ENCODE data around the gene RPS3. TPM values are rescaled to one million over a fixed set of nuclear protein-coding genes. Genes with fewer than 3 reads are reported as not detected.
A peak's percentile ranks its signal among the peaks of the same experiment; 100 is the strongest.
"Not testable (repeated sequence)": the region's sequence is repeated elsewhere in the genome, so short reads cannot be mapped to it uniquely, and the experiment has no call there.

RPS3 gene
- total RNA-seq, result 6,603 TPM

DNA sequence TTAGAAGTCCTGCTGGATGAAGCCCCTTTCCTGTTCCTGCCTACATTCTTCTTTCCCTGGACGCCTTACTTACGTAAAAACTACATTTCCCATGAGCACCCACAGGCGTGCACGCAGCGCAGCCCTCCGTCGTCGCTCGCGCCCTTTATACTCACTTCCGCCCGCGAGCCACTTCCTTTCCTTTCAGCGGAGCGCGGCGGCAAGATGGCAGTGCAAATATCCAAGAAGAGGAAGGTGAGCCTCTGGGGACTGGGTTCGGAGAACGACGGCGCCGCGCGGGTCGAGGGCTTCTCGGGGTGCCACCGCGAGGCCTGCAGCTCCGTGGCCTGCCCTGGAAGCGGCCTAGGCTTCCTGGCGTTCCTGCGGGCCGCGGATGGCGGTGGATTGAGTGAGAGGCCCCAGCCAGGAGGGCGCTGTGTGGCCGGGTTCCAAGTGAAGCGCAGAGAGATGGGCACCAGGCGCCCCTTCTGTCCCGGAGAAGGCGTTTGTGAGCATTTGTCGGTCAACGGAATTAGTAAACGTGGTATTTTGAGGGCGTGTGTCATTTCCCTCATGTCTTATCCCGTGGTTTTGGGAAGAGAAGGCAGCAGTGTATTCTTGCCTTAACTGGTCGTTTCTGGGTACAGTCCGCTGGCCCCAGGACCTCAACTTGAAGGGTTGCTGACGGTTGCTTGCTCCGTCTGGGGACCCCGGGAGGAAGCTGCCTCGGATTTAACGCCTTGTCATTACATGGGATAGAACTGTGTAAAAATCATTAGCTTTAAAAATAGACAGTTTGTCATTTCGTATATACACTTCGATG is at the start of gene RPS3:
TSS of gene RPS3 (plus strand) at position 175 of the 802 bp plus-strand sequence. CDS start at position 205, 30 bp downstream.
- peak; percentile 76 to 95 (median 89) for DNase-seq (ENCODE audit: low read depth in 2 of 3, low spot score in 2 of 3)

DNA sequence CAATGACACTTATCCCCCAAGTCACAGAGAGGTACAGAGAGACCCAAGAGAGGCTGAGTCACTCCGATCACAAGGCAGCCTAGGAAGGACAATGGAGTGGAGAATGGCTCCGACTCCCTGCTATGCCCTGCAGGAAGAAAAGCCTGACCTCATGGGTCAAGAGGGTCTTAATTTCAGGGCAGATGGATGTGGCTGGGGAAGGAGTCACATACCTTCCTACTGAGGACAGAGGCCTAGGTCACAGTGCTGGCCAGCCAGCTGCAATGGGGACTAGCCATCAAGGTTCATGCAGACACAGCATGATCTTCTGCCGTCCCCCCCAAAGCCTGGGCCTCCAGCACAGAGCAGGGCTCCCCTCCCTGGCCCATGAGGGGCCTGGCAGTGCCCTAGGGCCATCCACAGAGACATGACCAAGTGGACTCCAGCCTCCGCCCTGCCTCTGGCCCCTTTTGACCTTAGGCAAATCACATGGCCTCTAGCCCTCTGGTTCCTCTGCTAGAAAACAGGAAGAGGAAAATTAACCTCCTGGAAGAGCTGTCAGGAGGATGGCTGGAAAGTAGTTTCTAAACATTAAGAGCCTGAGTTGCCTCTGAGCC is 49.7 kb upstream of the RPS3 start:
- DNase-seq (ENCODE audit: low read depth in 2 of 3, low spot score in 2 of 3), result no peak

DNA sequence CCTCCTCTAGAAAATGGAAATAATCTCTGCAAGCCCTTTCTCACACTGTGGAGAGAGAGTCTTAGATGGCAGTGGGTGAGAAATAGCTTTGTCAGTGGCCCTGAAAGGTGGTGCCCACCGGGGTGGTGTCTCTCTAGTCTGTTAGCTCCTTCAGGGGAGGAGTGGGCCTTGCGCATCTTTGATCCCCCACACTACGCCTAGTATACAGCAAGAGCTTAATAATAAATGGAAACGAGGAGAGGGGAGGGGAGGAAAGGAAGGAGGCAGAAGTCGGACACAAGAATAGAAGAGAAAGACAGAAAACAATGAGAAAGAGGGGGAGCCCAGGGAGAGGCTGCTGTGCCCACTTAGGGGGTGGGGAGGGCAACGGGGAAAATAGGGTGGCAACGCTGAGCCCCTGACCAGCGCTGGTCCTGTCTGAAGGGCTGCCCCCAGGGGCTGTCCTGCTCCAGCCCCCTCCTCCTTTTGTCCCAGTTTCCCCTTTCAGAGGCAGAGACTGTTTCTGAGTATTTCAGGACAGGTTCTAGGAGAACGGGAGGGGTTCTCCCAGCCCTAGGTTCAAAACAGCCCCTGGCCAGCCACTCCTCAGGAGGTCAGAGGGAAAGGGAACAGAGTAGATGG is 49.1 kb upstream of the RPS3 start:
- DNase-seq (ENCODE audit: low read depth in 2 of 3, low spot score in 2 of 3), result no peak

DNA sequence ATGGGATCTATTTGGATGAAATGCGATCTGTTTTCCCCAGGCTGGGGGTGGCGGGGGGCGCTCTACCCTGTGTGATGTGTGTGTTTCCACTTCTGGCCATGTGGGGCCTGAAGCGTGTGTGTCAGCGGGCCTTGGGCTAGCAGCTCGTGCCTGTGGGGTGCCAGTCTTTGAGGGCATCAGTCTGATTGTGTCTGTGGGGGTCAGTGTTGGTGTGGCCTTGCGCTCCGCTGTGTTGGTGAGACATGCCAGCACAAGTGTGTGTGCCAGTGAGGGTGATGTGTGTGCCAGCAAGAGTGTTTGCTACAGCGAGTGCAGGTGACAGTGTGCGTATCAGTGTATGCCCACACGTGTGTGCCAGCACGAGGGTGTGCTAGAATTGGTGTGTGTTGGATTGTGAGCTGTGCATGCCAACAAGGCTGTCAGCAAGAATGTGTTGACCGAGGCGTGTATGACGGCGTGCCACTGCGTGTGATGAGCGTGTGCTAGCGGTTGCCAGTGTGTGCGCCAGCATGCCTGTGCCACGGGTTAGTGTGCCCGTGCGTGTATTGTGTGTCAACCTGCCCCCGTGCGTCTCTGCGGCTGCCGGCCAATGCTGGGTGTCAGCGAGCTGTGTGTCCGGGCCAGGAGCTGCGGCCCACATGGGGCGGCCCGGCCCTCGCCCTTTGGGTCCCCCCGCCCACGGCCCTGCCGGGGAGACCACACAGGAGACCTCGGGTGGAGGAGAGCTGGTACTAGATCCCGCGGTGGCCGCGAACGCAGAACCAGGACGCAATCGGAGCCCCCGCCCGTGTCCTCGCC is 48.4 kb upstream of the RPS3 start:
- DNase-seq (ENCODE audit: low read depth in 2 of 3, low spot score in 2 of 3), result peak in 2 of 3 donors; percentile 49 to 69

DNA sequence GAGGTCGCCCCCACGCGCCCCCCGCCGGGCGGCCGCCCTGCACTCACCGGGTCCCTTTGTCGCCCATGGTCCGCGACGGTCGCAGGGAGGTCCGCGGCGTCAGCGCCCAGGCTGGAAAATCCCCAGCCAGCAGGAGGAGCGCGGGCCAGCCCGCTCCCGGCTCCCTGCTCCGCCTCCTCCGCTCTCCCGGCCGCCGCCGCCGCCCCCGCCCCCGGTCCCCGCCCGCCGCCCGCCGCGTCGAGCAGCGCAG is 47.9 kb upstream of the RPS3 start, which contains the start of gene ARRB1:
TSS of gene ARRB1 (minus strand) at position 121 of the 250 bp plus-strand sequence. CDS start at position 67, 54 bp downstream.
- no peak for DNase-seq (ENCODE audit: low read depth in 2 of 3, low spot score in 2 of 3)

DNA sequence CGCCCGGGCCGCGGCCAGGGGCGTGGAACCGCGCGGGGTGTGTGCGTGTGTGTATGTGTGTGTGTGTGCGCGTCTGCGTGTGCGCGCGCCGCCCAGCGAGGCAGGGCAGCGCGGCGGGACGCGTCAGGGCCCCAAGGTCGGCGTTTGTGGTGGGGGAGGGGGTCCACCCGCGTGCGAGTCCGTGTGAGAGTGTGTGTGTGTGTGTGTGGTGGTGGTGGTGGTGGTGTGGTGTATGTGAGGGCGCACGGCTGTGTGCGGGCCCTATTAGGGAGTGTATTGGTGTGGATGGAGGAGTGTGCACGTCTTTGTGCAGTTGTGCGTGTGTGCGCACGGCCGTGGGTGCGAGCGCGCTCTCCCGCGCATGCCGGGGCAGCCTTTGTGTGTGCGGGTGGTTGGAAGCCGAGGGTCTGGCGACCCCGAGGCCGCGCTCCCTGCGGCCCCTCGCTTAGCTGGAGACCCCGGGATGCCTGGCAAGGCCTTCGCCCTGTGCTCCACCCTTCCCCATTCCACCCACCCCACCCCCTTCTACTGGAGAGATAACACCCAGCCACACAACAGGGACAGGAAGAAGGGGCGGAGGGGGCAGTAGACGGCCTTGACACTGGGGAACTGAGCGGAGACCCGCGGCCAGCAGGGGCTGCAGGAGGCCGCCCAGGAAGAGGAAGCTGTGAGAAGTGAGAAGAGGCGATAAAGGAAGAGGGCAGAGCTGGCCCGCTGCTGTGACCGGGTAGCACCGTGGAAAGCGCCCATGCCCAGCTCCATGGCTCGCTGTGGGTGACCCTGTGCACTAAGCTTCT is 47.3 kb upstream of the RPS3 start:
- DNase-seq (ENCODE audit: low read depth in 2 of 3, low spot score in 2 of 3), result peak; percentile 49 to 80 (median 80)

DNA sequence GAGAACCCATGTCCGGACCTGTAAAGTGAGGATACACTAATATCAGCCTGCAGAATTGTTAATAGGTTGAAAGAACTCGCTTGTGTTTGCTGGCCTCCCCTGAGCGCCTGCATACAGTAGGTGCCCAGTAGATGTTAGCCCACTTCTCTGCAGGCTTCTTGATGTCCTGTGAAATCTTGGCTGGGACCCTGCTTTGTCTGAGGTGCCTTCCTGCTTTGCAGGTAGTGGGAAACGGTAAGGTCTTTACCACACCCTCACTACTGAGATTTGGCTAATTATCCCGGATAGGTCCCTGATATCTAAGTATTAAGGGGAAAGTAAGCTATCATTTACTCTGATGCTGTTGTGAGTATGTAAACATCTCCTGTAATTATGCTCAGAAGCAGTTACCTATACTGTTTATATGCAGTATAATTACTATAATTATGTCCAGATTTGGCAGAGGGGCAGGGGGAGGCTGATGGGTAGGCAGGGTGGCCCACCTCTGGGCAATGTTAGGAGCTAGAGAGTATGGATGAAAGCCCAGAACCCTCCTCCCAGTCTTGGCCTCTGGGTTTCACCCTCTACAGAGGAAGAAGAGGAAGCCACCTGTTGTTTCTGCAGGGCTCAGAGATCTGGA is 46.6 kb upstream of the RPS3 start:
- DNase-seq (ENCODE audit: low read depth in 2 of 3, low spot score in 2 of 3), result no peak

DNA sequence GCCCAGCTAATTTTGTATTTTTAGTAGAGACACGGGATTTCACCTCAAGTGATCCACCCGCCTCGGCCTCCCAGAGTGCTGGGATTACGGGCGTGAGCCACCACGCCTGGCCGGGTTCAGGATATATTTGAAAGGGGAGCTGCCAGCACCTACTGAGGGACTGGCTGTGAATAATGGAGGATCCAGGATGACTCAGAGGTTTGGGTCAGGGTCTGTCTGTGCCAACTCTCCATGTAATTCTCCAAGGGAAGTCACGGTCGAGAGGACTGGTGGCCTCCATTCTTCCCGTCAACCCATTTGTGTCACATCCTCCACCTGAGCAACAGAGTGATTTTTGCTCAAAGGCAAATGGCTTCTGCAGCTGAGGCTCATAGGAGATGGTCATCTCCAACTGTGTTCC is 44.3 kb upstream of the RPS3 start:
- DNase-seq (ENCODE audit: low read depth in 2 of 3, low spot score in 2 of 3), result no peak

DNA sequence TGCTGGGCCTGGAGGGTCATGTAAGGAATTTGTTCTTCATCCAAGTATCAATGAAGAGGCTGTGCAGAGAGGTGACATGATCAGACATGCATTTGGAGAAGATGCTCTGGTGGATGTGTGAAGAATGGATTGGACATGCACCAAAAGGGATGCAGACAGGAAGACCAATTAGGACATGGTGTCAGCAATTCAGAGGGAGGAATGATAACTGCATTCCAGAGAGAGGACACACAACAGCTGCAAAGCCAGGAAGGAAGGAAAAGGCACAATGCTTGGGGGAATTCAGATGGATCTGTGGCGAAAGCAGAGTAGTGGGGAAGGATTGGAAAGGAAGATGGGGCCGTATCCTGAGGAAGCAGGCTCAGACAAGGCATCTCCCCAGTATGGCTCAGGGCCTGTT is 42.7 kb upstream of the RPS3 start:
- DNase-seq (ENCODE audit: low read depth in 2 of 3, low spot score in 2 of 3), result no peak

DNA sequence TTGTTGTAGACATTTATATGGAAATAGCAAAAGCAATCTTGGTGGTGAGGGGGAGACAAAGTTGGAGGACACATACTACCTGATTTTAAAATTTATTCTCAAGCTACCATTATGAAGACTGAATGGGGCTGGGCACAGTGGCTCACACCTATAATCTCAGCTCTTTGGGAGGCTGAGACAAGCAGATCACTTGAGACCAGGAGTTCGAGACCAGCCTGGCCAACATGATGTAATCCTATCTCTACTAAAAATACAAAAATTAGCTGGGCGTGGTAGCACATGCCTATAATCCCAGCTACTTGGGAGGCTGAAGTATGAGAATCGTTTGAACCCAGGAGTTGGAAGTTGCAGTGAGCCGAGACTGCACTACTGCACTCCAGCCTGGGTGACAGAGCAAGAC is 37.0 kb upstream of the RPS3 start:
- DNase-seq (ENCODE audit: low read depth in 2 of 3, low spot score in 2 of 3), result not testable (repeated sequence)

DNA sequence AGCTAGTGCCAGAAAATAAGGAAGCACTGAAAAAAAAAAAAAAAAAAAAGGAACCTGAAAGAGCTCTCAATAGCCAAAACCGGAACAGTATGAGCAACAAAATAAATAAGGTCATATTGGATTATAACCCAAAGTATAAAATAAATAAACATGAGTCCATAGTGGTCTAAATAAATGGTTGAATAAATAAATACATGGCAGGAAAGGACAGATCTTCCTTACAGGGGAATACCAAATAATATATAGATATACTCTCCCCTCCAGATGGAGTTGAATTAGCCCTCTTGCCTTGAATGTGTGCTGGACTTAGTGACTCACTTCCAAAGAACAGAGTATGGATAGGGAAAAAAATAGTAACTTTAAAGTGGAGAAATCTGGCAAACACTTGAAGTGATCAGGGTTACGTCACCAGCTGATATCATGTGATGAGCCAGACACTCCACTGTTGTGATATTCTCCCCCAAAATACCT is 33.6 kb upstream of the RPS3 start:
- DNase-seq (ENCODE audit: low read depth in 2 of 3, low spot score in 2 of 3), result peak in 2 of 3 donors; percentile 37 to 61

DNA sequence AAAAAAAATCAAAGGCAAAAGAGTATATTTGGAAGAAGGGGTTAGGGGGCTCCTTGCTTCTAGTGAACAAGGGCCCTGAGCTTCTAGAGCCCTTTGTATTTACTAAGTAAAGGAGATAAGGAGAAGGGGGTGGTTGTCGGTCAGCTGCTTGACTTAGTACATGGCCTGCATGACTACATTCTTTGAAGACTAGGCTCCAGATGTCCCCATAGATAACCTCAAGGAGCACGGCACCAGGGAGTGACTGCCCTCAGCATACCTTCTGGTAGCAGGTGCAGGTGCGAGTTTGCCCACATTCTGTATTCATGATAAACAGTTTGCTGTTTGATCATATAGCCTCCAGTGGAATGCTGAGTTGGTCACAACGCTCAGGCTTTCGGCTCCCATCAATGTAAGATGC is 32.5 kb upstream of the RPS3 start:
- DNase-seq (ENCODE audit: low read depth in 2 of 3, low spot score in 2 of 3), result not testable (repeated sequence)

DNA sequence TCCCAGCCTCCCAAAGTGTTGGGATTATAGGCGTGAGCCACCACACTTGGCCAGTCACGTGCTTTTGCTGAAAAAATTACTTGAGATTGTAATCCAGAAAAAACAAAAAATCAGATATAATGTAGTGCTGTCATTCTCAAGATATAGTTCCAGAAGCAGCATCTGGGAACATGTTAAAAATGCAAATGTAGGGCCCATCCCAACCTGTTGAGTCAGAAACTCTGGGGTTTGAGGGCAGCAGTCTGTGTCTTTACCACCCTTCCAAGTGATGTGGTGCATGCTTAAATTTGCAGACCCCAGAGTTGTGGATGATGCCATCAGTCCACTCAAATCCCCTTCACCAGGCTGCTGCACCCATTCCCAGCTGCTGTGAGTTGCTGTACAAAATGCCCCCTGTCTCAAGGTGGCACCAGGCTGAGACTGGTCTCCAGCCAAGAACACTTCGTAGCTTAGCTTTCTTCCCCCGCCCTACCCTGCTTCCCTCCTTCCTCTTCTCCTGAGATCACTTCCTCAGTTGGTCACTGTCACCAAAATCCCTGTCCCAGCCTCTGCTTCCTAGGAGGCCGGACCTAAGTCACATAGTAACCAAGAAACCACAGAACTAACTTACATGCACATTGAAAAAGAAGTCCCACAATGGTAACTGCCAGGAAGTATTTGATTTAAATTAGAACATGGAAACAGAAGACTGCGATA is 29.6 kb upstream of the RPS3 start:
- DNase-seq (ENCODE audit: low read depth in 2 of 3, low spot score in 2 of 3), result peak in 2 of 3 donors; percentile 78 to 89

DNA sequence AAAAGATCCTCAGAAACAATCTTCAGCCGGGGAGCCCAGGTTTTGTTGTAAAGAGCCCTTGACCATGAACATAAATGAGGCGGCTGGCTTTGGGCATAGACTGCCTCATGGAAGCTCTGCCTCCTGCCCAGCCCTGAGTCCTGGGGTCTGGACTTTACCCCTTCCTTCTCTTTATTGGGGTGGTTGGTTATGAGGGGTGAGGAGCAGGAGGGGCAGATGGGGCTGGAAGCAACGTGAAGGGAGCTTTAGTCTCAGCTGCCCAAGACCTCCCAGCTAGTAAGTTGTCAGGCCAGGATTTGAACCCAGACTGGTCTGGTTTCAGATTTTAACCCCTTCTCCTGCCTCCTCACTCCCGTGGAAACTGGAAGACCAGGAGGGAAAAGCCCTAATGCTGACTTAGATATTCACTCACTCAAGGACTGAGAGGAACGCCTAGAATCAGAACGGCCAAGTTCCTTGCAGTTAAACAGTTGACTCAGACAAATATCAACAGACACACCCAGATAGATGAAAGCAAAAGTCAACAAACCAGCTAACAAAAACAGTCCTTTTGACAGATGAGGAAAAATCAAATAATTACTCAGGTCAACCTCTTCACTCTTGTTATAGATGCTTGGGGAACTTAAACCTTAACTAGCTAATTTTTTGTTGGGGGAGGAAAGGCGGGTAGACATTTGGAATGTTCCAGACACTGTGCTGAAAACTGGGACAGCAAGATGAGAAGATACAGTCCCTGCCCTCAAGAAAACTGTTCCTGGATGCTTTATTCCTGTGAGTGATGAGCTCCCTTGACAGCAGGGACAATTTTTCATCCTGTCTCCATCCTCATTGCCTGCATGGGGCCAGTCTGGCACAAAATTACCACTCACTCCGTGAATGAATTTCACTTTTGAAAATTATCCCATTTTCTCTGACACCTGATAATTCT is 27.1 kb upstream of the RPS3 start:
- DNase-seq (ENCODE audit: low read depth in 2 of 3, low spot score in 2 of 3), result no peak

DNA sequence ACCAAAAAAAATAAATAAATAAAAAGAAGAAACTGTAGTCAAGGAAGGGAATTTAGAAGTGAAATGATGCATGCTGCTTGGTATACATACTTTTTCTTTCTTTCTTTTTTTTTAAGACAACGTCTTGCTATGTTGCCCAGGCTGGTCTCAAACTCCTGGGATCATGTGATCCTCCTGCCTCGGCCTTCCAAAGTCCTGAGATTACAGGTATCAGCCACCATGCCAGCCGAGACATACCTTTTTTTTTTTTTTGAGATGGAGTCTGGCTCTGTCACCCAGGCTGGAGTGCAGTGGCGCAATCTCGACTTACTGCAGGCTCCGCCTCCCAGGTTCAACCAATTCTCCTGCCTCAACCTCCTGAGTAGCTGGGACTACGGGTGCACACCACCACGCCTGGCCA is 26.1 kb upstream of the RPS3 start:
- no peak for DNase-seq (ENCODE audit: low read depth in 2 of 3, low spot score in 2 of 3)

DNA sequence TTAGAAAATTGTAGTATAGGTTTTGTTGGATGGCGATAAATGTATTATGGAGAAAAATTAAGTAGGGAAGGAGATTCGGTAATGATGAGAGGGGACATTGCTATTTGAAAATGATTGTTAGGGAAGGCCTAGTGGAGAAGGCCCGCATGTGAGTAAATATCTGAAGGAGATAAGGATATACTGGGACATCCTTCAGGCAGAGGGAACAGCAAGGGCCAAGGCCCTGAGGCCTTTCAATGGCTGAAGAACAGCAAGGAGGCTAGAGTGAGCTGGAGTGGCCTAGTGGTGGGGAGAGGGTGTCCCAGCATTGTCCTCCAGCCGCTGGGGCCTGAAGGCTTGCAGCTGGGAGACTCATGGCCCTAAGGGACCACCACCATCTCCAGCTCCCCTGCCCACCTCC is 24.7 kb upstream of the RPS3 start:
- no peak for DNase-seq (ENCODE audit: low read depth in 2 of 3, low spot score in 2 of 3)

DNA sequence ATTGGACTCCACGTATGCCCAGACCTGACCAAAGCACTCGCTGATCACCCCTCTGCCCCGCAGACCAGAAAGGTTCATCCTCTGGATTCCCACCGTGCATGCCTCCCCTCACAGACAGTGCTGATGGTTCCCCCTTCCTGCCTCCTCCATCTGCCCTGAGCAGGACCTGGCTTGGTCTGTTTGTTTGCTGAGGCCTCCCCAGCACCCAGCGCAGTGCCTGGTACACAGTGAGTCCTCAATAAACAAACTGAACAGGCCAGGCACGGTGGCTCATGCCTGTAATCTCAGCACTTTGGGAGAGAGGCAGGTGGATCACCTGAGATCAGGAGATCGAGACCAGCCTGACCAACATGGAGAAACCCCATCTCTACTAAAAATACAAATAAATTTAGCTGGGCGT is 23.7 kb upstream of the RPS3 start:
- DNase-seq (ENCODE audit: low read depth in 2 of 3, low spot score in 2 of 3), result no peak

DNA sequence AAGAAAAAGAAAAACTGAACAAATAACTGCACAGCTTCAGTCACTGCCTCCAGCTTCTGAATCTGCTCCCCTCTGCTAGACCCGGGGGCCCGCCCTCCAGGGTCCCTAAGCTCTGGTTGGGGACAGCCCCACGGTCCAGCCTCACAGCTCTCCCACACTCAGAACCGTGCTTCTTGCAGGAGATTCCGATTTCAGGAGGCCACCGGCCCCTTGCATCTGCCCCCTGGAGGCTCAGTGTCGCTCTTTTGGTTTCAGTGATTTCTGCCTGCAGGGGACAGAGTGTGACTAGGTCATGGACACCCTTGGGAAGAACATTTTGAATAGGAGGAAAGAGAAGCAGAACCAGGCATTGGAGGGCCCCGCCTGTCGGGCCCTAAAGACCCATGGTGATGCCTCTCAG is 23.1 kb upstream of the RPS3 start:
- DNase-seq (ENCODE audit: low read depth in 2 of 3, low spot score in 2 of 3), result no peak
